Loucy (cell line): ENCODE results near the gene MSX1.

Source experiments
- H2AFZ ChIP-seq: fragments of 200-600 bp; sonication (generic); 2 replicates; pipeline ENCODE4 v1.6.0; 2016; ENCODE audit warnings: antibody characterized with exemption, mild to moderate bottlenecking, low read length, moderate library complexity
- H3F3A ChIP-seq: fragments of 200-600 bp; 2 replicates; pipeline ENCODE4 v1.6.0; 2016; ENCODE audit warnings: antibody characterized with exemption, low read depth, mild to moderate bottlenecking
- H3K27me3 ChIP-seq: fragments of 200-600 bp; sonication (generic); 2 replicates; pipeline ENCODE4 v1.6.1; 2014; ENCODE audit warnings: low read length, mild to moderate bottlenecking; ENCODE audit not compliant: insufficient read depth, poor library complexity, severe bottlenecking
- H3K36me3 ChIP-seq: fragments of 200-600 bp; sonication (generic); 2 replicates; pipeline ENCODE4 v1.6.1; 2016; ENCODE audit warnings: low read length; ENCODE audit not compliant: insufficient read depth
- H3K4me1 ChIP-seq: fragments of 200-600 bp; sonication (generic); 2 replicates; pipeline ENCODE4 v1.5.1; 2014; ENCODE audit warnings: low read length, mild to moderate bottlenecking; ENCODE audit not compliant: insufficient read depth, poor library complexity, severe bottlenecking
- H3K4me2 ChIP-seq: fragments of 200-600 bp; sonication (generic); 2 replicates; pipeline ENCODE4 v1.6.0; 2014; ENCODE audit warnings: antibody characterized with exemption, low read length, low read depth, mild to moderate bottlenecking; ENCODE audit not compliant: poor library complexity, severe bottlenecking
- H3K4me3 ChIP-seq: fragments of 200-600 bp; sonication (generic); 2 replicates; pipeline ENCODE4 v1.5.1; 2014; ENCODE audit warnings: low read length, mild to moderate bottlenecking, mixed read lengths; ENCODE audit not compliant: poor library complexity, severe bottlenecking
- H3K79me2 ChIP-seq: fragments of 200-600 bp; sonication (generic); 2 replicates; pipeline ENCODE4 v1.6.1; 2014; ENCODE audit warnings: low read length; ENCODE audit not compliant: insufficient read depth
- H3K9ac ChIP-seq: fragments of 200-600 bp; sonication (generic); 2 replicates; pipeline ENCODE4 v1.6.0; 2014; ENCODE audit warnings: mild to moderate bottlenecking, low read depth, low read length, moderate library complexity; ENCODE audit not compliant: poor library complexity, severe bottlenecking
- H3K9me2 ChIP-seq: fragments of 200-600 bp; sonication (generic); replicated peaks from 2 replicates; pipeline ENCODE4 v1.6.1; 2016; ENCODE audit warnings: low read depth, low read length, mixed read lengths
- H3K9me3 ChIP-seq: fragments of 200-600 bp; sonication (generic); 2 replicates; pipeline ENCODE4 v1.6.1; 2014; ENCODE audit warnings: mild to moderate bottlenecking, antibody characterized with exemption, low read length, low read depth; ENCODE audit not compliant: insufficient read depth
- H4K20me1 ChIP-seq: fragments of 200-600 bp; sonication (generic); 2 replicates; pipeline ENCODE4 v1.6.0; 2014; ENCODE audit warnings: antibody characterized with exemption, low read length, mild to moderate bottlenecking; ENCODE audit not compliant: insufficient read depth, poor library complexity, severe bottlenecking
- EZH2phosphoT487 ChIP-seq: fragments of 200-600 bp; IDR thresholded peaks from 2 replicates; pipeline ENCODE4 v1.6.1; 2018; ENCODE audit warnings: antibody characterized with exemption, mild to moderate bottlenecking, moderate library complexity, borderline replicate concordance
- TF ChIP-seq, protein P1 (sequence below): fragments of 200-600 bp; sonication (generic); conservative IDR thresholded peaks from 2 replicates; pipeline ENCODE4 v1.5.1; 2014; ENCODE audit warnings: mild to moderate bottlenecking, antibody characterized with exemption, low read length

Gene MSX1

DNA sequence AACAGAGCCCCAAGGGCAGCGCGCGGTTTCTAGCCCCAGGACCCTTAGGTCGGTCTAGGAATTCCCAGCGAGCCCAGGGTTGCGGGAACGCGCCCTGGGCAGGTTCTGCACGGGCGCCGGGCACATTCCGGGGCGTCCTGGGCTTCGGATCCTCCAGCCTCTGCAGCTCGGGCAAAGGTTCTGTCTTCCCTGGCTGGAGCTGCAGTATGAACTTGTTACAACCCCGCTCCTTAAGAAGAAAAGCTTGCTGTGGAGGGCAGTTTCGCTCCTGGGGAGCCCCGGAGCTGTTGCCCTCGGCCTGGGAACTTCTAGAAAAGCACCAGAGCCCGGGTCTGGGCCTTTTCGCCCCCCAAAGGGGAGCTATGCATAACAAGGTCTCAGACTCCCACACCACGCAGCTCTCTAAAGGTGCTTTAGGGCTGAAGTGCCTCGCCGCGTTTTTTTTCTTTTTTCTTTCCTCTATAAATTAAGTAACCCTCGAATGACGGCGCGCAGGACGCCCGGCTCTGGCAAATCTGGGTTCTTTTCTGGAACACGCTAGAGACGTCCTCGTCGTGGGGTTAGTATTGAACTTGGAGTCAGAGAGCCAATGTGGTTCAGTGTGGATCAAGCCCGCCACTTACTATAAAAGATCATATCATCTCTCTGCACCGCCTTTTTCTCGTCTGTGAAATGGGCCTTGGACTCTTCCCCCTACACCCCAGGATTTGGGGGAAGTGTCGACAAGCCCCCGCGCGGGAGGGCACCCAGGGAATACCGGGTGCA, 5.7 kb downstream of the MSX1 start:
- peaks cover 11% of the 10 kb centered on the region for H3K79me2 ChIP-seq
- H3K4me2 ChIP-seq: no peak overlapping the region
- H3K9me3 ChIP-seq: no peaks in the 10 kb centered on the region
- no peak overlapping the region for H2AFZ ChIP-seq
- no peaks in the 10 kb centered on the region for H3K9me2 ChIP-seq
- no peaks in the 10 kb centered on the region for H3K27me3 ChIP-seq
- TF ChIP-seq, protein P1, sequence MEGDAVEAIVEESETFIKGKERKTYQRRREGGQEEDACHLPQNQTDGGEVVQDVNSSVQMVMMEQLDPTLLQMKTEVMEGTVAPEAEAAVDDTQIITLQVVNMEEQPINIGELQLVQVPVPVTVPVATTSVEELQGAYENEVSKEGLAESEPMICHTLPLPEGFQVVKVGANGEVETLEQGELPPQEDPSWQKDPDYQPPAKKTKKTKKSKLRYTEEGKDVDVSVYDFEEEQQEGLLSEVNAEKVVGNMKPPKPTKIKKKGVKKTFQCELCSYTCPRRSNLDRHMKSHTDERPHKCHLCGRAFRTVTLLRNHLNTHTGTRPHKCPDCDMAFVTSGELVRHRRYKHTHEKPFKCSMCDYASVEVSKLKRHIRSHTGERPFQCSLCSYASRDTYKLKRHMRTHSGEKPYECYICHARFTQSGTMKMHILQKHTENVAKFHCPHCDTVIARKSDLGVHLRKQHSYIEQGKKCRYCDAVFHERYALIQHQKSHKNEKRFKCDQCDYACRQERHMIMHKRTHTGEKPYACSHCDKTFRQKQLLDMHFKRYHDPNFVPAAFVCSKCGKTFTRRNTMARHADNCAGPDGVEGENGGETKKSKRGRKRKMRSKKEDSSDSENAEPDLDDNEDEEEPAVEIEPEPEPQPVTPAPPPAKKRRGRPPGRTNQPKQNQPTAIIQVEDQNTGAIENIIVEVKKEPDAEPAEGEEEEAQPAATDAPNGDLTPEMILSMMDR: no peak
- H3K36me3 ChIP-seq: no peaks in the 10 kb centered on the region
- no peaks in the 10 kb centered on the region for H3F3A ChIP-seq
- H3K4me3 ChIP-seq: no peak overlapping the region
- H3K9ac ChIP-seq: no peak overlapping the region
- peaks cover 4% of the 10 kb centered on the region for H4K20me1 ChIP-seq
- H3K4me1 ChIP-seq: peaks cover 3% of the 10 kb centered on the region

DNA sequence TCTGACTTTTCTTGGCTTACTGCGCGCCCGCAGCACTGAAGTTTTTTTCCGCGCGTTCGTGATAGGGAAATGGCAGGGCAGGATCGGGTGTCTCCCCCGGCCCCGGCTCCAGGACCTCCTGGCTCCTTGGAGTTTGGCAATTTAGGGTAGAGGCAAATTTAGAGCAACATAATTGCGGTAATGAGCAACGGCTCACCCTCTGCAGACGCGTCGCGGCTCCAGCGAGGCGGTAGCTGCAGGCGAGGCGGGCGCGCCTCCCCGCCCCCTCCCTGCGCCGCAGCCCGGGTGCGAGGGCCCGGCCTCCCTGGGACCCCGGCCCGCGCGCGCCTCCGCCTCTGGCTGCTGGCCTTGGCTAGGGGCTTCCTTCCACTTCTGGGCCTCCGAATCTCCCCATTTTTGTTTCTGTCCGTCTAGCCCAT, 6.2 kb downstream of the MSX1 start:
- Histone ChIP-seq H3K9me2 (no peaks in the 10 kb centered on the region), H3K27me3 (no peaks in the 10 kb centered on the region), H3K9me3 (no peaks in the 10 kb centered on the region), H2AFZ (no peak overlapping the region), H3K4me3 (no peak overlapping the region), H3F3A (no peaks in the 10 kb centered on the region), H3K9ac (no peak overlapping the region), H3K4me2 (no peak overlapping the region), H4K20me1 (peaks cover 3% of the 10 kb centered on the region), H3K36me3 (no peaks in the 10 kb centered on the region), H3K79me2 (peaks cover 6% of the 10 kb centered on the region), H3K4me1 (peaks cover 1% of the 10 kb centered on the region)
- TF ChIP-seq, protein P1: no peak
- no peak for TF ChIP-seq EZH2phosphoT487

DNA sequence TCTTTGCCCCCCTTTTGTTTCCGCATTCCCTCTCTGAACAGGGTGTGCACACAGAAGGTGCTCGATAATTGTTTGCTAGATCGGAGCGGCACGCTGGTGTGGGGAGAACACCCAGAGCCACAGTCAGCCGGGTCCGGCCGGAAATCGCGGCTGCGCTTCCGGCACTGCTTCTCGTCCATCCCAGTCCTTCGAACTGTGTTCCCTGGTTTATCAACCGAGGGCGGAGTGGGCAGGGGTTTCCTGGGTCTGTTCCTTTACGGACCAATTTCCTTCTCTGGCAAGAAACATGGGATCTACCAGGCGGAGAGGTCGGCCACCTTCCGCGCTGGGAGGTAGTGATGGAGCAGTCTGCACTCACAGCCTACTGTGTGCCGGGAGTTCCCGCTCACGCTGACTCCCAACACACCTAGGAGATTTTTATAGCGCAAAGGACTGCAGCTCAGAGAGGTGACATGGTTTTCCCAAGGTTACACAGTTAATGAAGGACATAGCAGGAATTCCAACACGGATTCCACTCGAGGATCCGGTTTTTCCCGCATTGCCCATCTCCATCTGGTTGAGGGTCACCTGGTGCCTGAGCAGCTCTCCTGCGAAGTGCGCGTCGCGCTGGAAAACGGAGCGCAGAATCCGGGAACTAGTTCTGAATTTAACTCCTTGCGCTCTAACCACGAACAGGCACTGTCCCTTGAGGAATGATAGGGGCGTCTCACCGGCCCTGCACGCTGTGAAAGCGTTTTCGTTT, 6.8 kb downstream of the MSX1 start:
- no peak overlapping the region for H3K4me2 ChIP-seq
- no peaks in the 10 kb centered on the region for H3K4me1 ChIP-seq
- no peaks in the 10 kb centered on the region for H4K20me1 ChIP-seq
- no peak overlapping the region for H3K9ac ChIP-seq
- H3K9me2 ChIP-seq: no peaks in the 10 kb centered on the region
- no peaks in the 10 kb centered on the region for H3K9me3 ChIP-seq
- H3K79me2 ChIP-seq: 0 out of 2 replicates have a peak, but pooled peaks cover under 1% of the 10 kb centered on the region
- TF ChIP-seq, protein P1: no peak
- no peak for TF ChIP-seq EZH2phosphoT487
- H3K27me3 ChIP-seq: no peaks in the 10 kb centered on the region
- H2AFZ ChIP-seq: no peak overlapping the region
- H3F3A ChIP-seq: no peaks in the 10 kb centered on the region
- H3K4me3 ChIP-seq: no peak overlapping the region
- H3K36me3 ChIP-seq: no peaks in the 10 kb centered on the region
